GM12878 (cell line): ENCODE measurements around the gene EPX. TPM values are rescaled to one million over a fixed set of nuclear protein-coding genes. Genes with fewer than 3 reads are reported as not detected.

Experiments used
- ATAC-seq: fragments of 200-7000 bp; cut with Tn5 transposase; 3 replicates; pipeline ENCODE4 v1.9.1; 2020; ENCODE audit warnings: mild to moderate bottlenecking, moderate library complexity
- BruUV-seq: library from RNA; stranded (reverse); fragments of 400-500 nt; replicated peaks from 2 replicates; lab custom pipeline; 2021; lab: Mats Ljungman, UMichigan
- CTCF ChIA-PET: fragments of 300-600 bp; sonication (Branson Sonifier 250); formaldehyde crosslinking; extraction: SDS; loops from one replicate; lab custom pipeline; 2021; ENCODE audit warnings: inconsistent platforms; lab: Yijun Ruan, JAX
- POLR2A ChIA-PET: fragments of 350-600 bp; formaldehyde crosslinking; extraction: SDS; loops from one replicate; lab custom pipeline; 2021; ENCODE audit warnings: inconsistent platforms; lab: Charles Lee
- RAD21 ChIA-PET: fragments of 300-600 bp; sonication (Branson Sonifier 250); formaldehyde crosslinking; loops from one replicate; lab custom pipeline; 2023; ENCODE audit warnings: antibody characterized with exemption; ENCODE audit not compliant: unreplicated experiment; lab: Charles Lee
- SMC1A ChIA-PET: fragments of 300-600 bp; sonication (Branson Sonifier 250); formaldehyde crosslinking; loops from one replicate; lab custom pipeline; 2023; ENCODE audit not compliant: unreplicated experiment, uncharacterized antibody; lab: Charles Lee
- DNase-seq: peaks from one replicate; pipeline ENCODE4 v3.0.0-alpha.2; 2011; ENCODE audit warnings: low read depth, low spot score
- FAIRE-seq: peaks from 3 replicates; lab custom pipeline; 2011; peaks lifted over from hg19 to GRCh38; lab: Jason Lieb, UNC
- H2AFZ ChIP-seq: 2 replicates; pipeline ENCODE4 v1.6.0; 2011; ENCODE audit warnings: low read depth, low read length, control low read depth; ENCODE audit not compliant: control insufficient read depth
- H3K27ac ChIP-seq: 2 replicates; pipeline ENCODE4 v1.5.1; 2011; ENCODE audit warnings: control low read depth; ENCODE audit not compliant: control insufficient read depth, insufficient read depth
- H3K27me3 ChIP-seq, 2 experiments: replicated peaks in 1 of 2; 2 replicates each; pipeline versions ENCODE4 v1.6.0 to v1.6.1; 2011; ENCODE audit warnings: low read length in 1 of 2; ENCODE audit not compliant: control insufficient read depth in 2 of 2, insufficient read depth in 2 of 2
- H3K36me3 ChIP-seq, 2 experiments: 2 replicates each; pipeline ENCODE4 v1.5.1; 2011; ENCODE audit warnings: low read length in 1 of 2; ENCODE audit not compliant: control insufficient read depth in 2 of 2, insufficient read depth in 2 of 2
- H3K4me1 ChIP-seq: 2 replicates; pipeline ENCODE4 v1.6.1; 2011; ENCODE audit warnings: mild to moderate bottlenecking, low read length, moderate library complexity, mixed read lengths; ENCODE audit not compliant: control insufficient read depth, insufficient read depth
- H3K4me2 ChIP-seq: 2 replicates; pipeline ENCODE4 v1.6.0; 2011; ENCODE audit warnings: control low read depth; ENCODE audit not compliant: control insufficient read depth, insufficient read depth
- H3K4me3 ChIP-seq: fragments of 200-600 bp; sonication (generic); 2 replicates; pipeline ENCODE4 v1.5.1; 2016
- H3K79me2 ChIP-seq: 2 replicates; pipeline ENCODE4 v1.6.0; 2011; ENCODE audit warnings: low read length; ENCODE audit not compliant: control insufficient read depth, insufficient read depth
- H3K9ac ChIP-seq: 2 replicates; pipeline ENCODE4 v1.8.0; 2011; ENCODE audit warnings: low read length, control low read depth, mixed read lengths; ENCODE audit not compliant: control insufficient read depth, insufficient read depth
- H3K9me3 ChIP-seq: replicated peaks from 3 replicates; pipeline ENCODE4 v1.5.1; 2011; ENCODE audit warnings: mild to moderate bottlenecking, low read length; ENCODE audit not compliant: control insufficient read depth, insufficient read depth
- H4K20me1 ChIP-seq: 2 replicates; pipeline ENCODE4 v1.6.0; 2011; ENCODE audit not compliant: control insufficient read depth, insufficient read depth
- BHLHE40 ChIP-seq, 2 experiments: fragments of 450-650 bp in 1 of 2; IDR thresholded peaks; 2 replicates each; pipeline ENCODE4 v1.6.1; 2011 to 2017; ENCODE audit warnings: low read depth in 2 of 2, borderline replicate concordance in 1 of 2, improper control_type of control experiment in 1 of 2, low read length in 1 of 2, mild to moderate bottlenecking in 1 of 2
- CBX3 ChIP-seq: fragments of 200-600 bp; sonication (generic); IDR thresholded peaks from 2 replicates; pipeline ENCODE4 v1.6.1; 2016; ENCODE audit warnings: low read depth, borderline replicate concordance
- CBX5 ChIP-seq: sonication (generic); IDR thresholded peaks from 2 replicates; pipeline ENCODE4 v1.6.1; 2016; ENCODE audit warnings: low read depth, moderate library complexity, mild to moderate bottlenecking, inconsistent platforms
- CHD2 ChIP-seq: IDR thresholded peaks from 2 replicates; pipeline ENCODE4 v1.6.1; 2011; ENCODE audit warnings: low read depth, low read length, improper control_type of control experiment, borderline replicate concordance
- EGR1 ChIP-seq, 2 experiments: IDR thresholded peaks; 1 replicate in 1 of 2; 2 replicates in 1 of 2; pipeline ENCODE4 v1.6.1; 2011 to 2012; ENCODE audit warnings: low read depth in 2 of 2, low read length in 2 of 2, borderline replicate concordance in 1 of 2, mild to moderate bottlenecking in 1 of 2, moderate library complexity in 1 of 2
- HDAC6 ChIP-seq: fragments of 200-600 bp; sonication (generic); IDR thresholded peaks from one replicate; pipeline ENCODE4 v1.8.0; 2017; ENCODE audit warnings: antibody characterized with exemption; ENCODE audit not compliant: unreplicated experiment
- KLF5 ChIP-seq: fragments of 450-650 bp; IDR thresholded peaks from 2 replicates; pipeline ENCODE4 v1.6.1; 2014; ENCODE audit warnings: mild to moderate bottlenecking; ENCODE audit not compliant: partially characterized antibody
- MYB ChIP-seq: fragments of 150-350 bp; IDR thresholded peaks from 2 replicates; pipeline ENCODE4 v1.6.1; 2014; ENCODE audit warnings: mild to moderate bottlenecking, low read depth, low read length, borderline replicate concordance
- RELA ChIP-seq: fragments of 450-650 bp; IDR thresholded peaks from 2 replicates; pipeline ENCODE4 v1.8.0; 2014; ENCODE audit warnings: borderline replicate concordance; ENCODE audit not compliant: partially characterized antibody
- SMARCA5 ChIP-seq: fragments of 450-650 bp; IDR thresholded peaks from 2 replicates; pipeline ENCODE4 v1.6.1; 2017; ENCODE audit warnings: mild to moderate bottlenecking
- TCF12 ChIP-seq: IDR thresholded peaks from 2 replicates; pipeline ENCODE4 v1.6.1; 2011; ENCODE audit warnings: low read depth, mild to moderate bottlenecking, low read length
- ZBTB4 ChIP-seq: fragments of 450-650 bp; formaldehyde crosslinking; IDR thresholded peaks from 2 replicates; pipeline ENCODE4 v1.4.0; 2022; ENCODE audit warnings: mild to moderate bottlenecking, moderate library complexity
- ZNF217 ChIP-seq: fragments of 450-650 bp; IDR thresholded peaks from 2 replicates; pipeline ENCODE4 v1.6.1; 2017; ENCODE audit warnings: antibody characterized with exemption, mild to moderate bottlenecking
- ZSCAN29 ChIP-seq: fragments of 450-650 bp; IDR thresholded peaks from 2 replicates; pipeline ENCODE4 v1.6.1; 2017; ENCODE audit warnings: mild to moderate bottlenecking, moderate library complexity
- in situ Hi-C: fragments of 300-500 bp; cut with MboI; formaldehyde crosslinking; loops from 9 replicates; pipeline ENCODE4 v1.14.3; 2018; ENCODE audit warnings: mixed read lengths
- intact Hi-C: fragments of 100-400 bp; cut with micrococcal nuclease; formaldehyde crosslinking; loops from one replicate; pipeline ENCODE4 v1.14.2; 2022; ENCODE audit not compliant: unreplicated experiment
- polyA plus RNA-seq, 11 experiments: library from polyadenylated mRNA; depleted of rRNA in 4 of 11; unstranded in 6 of 11; stranded (reverse) in 5 of 11; fragments of >200 nt; fragmentation: Nextera tagmentation in 4 of 11; fragmentation: Illumina TruSeq in 1 of 11; extraction: Ambion mirVana in 4 of 11; extraction: Trizol in 1 of 11; gene quantifications; 1 replicate in 1 of 11; 2 replicates in 10 of 11; pipeline versions ENCODE4 v1.2.1 to v1.2.3, GENCODE V29; 2011 to 2016; ENCODE audit warnings: inconsistent platforms in 2 of 11, missing spikeins in 2 of 11, low read depth in 1 of 11
- total RNA-seq, 4 experiments: library from RNA; depleted of rRNA in 3 of 4; stranded (reverse); fragments of >200 nt in 3 of 4; fragmentation: Illumina TruSeq in 1 of 4; extraction: Trizol in 1 of 4; gene quantifications; 2 replicates each; pipeline versions ENCODE4 v1.2.1 to v1.2.3, GENCODE V29; 2013 to 2021
- TF ChIP-seq, protein P1 (sequence below): fragments of 450-650 bp; IDR thresholded peaks from 2 replicates; pipeline ENCODE4 v1.6.1; 2017; ENCODE audit warnings: mild to moderate bottlenecking, moderate library complexity

Gene EPX
- total and polyA plus RNA-seq, 10 of the 15 experiments (the other 5 are each of a cell fraction or from before 2014, with no cell fraction given) = 0.03 TPM; not detected in 9

DNA sequence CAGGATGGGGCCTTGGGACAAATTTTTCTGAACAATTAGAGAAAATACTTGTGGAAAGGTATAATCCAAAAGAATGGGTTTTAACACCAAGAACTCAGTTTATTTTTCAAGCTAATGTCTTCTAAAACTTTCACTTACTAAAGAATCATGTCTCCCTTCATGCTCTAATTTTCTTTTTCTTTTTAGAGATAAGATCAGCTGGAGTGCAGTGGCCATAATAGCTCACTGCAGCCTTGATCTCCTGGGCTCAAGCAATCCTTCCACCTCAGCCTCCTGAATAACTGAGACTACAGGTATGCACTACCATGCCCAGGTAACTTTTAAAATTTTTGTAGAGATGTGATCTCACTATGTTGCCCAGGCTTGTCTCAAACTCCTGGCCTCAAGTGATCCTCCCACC is 38.9 kb upstream of the EPX start:
- no peaks in the 10 kb centered on the region for H3K36me3 ChIP-seq
- no peak overlapping the region for H3K4me3 ChIP-seq
- no peaks in the 10 kb centered on the region for H3K79me2 ChIP-seq
- no peak for ATAC-seq
- ChIA-PET RAD21 (no interaction called here), SMC1A (no interaction called here), POLR2A (no interaction called here), CTCF (interaction anchor here (1.2 kb wide), 1 partner anchor 19 kb away, joined by 3 read pairs; no protein-coding TSS in a partner anchor)
- DNase-seq = no peak
- peaks cover 3 to 10% of the 10 kb centered on the region in 2 experiments; a peak in 3 of 4 replicates for H3K27me3 ChIP-seq
- intact Hi-C loops = no loop called here
- BruUV-seq = no TSS peak
- in situ Hi-C loops = no loop called here
- H2AFZ ChIP-seq = no peak overlapping the region
- H3K4me2 ChIP-seq = no peak overlapping the region
- H3K9me3 ChIP-seq = no peaks in the 10 kb centered on the region
- TF ChIP-seq ZNF217 = no peak
- no peak for TF ChIP-seq CHD2
- no peak for TF ChIP-seq CBX3
- no peak for TF ChIP-seq CBX5
- TF ChIP-seq, protein P1, sequence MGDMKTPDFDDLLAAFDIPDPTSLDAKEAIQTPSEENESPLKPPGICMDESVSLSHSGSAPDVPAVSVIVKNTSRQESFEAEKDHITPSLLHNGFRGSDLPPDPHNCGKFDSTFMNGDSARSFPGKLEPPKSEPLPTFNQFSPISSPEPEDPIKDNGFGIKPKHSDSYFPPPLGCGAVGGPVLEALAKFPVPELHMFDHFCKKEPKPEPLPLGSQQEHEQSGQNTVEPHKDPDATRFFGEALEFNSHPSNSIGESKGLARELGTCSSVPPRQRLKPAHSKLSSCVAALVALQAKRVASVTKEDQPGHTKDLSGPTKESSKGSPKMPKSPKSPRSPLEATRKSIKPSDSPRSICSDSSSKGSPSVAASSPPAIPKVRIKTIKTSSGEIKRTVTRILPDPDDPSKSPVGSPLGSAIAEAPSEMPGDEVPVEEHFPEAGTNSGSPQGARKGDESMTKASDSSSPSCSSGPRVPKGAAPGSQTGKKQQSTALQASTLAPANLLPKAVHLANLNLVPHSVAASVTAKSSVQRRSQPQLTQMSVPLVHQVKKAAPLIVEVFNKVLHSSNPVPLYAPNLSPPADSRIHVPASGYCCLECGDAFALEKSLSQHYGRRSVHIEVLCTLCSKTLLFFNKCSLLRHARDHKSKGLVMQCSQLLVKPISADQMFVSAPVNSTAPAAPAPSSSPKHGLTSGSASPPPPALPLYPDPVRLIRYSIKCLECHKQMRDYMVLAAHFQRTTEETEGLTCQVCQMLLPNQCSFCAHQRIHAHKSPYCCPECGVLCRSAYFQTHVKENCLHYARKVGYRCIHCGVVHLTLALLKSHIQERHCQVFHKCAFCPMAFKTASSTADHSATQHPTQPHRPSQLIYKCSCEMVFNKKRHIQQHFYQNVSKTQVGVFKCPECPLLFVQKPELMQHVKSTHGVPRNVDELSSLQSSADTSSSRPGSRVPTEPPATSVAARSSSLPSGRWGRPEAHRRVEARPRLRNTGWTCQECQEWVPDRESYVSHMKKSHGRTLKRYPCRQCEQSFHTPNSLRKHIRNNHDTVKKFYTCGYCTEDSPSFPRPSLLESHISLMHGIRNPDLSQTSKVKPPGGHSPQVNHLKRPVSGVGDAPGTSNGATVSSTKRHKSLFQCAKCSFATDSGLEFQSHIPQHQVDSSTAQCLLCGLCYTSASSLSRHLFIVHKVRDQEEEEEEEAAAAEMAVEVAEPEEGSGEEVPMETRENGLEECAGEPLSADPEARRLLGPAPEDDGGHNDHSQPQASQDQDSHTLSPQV = no peak
- no peak for TF ChIP-seq EGR1 (IDR thresholded peaks at IDR 0.05; ENCODE audit: borderline replicate concordance in 1 of 2, low read depth in 2 of 2, low read length in 2 of 2)
- TF ChIP-seq TCF12 = no peak
- no peak for TF ChIP-seq BHLHE40 (IDR thresholded peaks at IDR 0.05; ENCODE audit: borderline replicate concordance in 1 of 2, low read depth in 2 of 2, low read length in 1 of 2)
- TF ChIP-seq RELA = no peak
- no peak for TF ChIP-seq ZBTB4 (CRISPR knock-in tag)
- no peak for TF ChIP-seq HDAC6
- TF ChIP-seq SMARCA5 = no peak
- no peak for TF ChIP-seq ZSCAN29
- TF ChIP-seq MYB = no peak
- TF ChIP-seq KLF5 = no peak
- FAIRE-seq = no peak
- H4K20me1 ChIP-seq = no peaks in the 10 kb centered on the region; the same call in 1 of the 2 replicates
- no peak overlapping the region for H3K27ac ChIP-seq
- H3K4me1 ChIP-seq = no peaks in the 10 kb centered on the region
- H3K9ac ChIP-seq = no peak overlapping the region
